Measurements from ENCODE around the gene ITPR1.

The ITPR1 gene

DNA sequence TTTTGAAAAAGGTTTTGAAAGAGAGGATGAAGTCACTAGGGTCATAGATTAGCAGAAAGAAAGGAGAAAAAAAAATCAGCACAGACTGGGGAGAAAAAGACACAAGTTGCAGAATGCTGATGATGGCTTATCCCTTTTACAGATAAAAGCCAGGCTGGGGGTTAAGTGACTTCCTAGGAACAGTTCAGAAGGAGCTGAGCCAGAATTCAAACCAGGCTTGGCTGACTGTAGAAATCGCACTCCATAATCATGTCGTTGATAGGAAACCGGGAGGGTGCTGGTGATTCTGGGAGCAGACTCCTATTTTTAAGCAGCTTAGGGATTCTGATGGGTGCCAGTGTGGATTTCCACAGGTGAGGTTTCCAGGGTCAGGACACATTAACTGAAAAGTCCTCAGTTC is 326.6 kb downstream of the ITPR1 start:
- no peak for DNase-seq

DNA sequence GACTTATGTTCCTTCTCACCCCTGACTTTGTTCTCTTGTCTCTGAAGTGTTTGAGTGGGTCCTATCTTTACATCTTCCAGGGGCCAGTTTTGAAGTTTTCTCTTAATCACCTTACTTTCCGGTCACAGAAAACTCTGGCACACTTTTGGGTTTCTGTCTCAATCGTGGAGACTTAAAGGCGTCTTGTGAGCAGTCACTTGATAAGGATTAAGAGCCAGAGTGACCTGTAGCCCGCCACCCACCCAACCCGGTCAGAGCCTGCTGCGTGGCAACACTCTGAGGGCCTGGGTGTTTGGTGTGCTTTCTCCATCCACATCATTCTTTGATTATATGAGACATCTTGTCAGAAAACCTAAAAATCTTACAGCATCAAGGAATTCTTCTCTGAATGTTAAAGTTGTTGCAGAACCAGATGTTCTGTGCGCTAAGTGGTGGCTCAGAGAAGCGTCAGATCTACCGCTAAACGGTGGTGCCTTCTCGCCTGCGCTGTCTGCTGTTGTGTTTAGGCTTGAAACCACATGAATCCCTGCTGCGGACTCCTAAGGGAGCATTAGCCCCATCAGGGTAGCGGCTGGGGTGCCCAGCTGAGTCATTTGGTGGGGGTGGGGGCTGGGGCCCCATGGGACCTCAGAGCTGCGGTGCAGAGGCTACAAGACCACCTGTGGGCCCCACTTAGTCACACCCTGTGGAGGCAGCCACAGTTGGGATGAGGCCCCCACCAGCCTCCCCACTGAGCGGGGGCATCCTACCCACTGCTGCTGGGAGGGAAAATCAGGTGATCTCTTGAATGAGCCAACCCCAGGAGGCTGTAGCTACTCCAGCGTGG is 327.4 kb downstream of the ITPR1 start:
- DNase-seq: peak; percentile 56

DNA sequence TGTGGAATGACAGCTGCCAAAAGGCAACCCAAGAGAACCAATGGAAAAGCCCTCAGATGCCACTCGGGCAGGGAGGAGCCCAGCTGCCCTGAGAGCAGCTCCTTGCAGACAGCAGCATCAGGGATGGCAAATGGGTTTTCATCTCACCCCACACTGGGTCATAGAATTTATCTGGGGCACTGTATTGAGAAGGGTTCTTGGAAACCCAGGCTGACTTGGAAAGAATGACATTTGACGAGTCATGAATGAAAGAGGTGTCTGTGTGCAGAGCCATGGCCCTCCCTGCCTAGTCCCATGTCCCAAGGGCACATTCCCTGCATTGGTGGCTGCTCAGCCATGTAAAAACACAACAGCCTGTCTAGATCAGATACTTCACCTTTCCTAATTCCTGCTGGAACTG is 328.2 kb downstream of the ITPR1 start:
- peak; percentile 45 for DNase-seq

DNA sequence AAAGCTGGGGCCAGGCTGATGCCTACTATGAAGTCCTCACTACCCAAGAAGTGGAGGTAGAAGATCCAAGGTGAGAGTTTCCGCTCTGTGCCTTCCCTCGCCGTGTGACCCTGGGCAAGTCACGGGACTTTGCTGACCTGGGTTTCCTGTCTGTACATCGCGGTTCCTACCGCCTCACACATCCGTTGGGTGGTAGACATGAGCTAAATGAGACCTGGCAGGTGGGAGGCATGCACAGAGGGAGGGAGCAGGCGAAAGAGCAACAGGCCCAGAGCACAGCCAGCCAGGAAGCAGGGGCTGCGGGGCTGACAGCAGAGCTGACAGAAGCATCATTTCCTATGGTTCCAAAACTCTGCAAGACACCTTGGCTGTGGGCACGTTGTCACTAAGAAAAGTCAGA is 328.8 kb downstream of the ITPR1 start:
- peak; percentile 81 for DNase-seq

DNA sequence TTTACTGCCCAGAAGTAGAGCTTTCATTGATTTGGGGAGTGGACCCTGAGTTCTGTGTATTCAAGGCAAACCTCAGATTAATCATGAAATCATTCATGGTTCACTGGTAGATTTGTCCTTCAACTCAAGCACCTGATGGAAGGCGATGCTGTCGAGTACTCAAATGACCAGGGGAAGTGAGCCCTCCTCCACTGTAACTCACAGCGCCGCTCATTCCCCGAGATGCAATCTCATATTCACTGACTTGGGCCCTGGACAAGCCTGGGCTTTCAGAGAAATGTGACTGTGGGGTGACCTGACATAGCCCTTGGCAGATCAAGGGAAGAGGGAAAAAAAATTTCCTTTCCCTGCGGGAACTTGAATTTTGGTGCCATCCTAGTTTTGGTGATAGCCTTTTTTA is 329.4 kb downstream of the ITPR1 start:
- DNase-seq: no peak

DNA sequence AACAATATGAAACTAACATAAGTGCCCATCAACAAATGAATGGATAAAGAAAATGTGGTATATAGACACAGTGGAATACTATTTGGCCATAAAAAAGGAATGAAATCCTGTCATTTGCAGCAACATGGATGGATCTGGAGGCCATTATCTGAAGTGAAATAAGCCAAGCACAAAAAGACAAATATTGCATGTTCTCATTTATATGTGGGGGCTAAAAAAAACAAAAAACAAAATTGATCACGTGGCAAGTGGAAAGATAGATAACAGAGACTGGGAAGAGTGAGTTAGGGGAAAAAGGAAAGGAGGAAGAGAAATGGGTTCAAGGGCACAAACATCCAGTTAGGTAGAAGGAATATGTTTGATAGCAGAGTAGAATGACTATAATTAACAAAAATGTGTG is 330.2 kb downstream of the ITPR1 start:
- no peak for DNase-seq

DNA sequence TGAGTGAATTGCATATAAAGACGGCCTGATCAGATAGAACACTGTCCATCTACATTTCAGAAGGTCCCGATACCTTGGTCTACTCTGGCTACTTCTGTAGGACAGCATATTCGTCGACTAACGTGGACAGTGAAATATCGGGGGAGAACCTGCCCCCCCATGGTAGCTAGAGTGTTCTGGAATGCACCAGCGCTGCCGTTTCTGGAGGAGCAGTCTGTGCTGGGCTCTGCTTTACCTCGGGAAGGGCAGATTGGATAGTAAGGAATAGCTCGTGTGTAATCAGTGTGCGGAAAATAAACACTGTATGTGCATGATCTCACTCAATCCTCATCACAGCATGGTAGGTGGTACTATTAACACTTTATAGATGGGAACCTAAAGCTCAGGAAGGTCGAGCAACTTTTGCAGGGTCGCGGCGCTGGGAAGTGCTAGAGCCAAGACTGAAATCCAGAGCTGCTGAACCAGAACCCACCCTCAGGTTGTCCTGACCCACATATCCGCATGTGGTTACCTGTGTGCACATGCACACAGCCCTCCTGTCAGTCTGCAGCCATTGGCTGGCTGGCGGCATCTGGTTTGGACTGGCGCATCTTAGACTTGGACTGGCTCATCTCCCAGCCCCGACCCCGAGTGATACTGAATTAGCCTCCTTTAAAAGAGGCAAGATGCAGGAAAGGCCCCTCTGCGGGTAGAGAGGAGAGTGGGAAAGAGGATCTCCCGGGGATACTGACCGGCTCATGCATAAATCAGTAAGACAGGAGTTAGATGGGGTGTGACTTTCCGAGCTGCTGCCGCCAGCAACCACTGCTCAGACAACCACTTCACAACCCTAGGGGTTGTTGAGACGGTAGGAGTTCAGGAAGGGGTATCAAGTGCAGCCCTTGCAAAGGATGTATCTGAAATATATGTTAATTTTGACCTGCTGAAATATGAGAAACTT is 331.1 kb downstream of the ITPR1 start:
- no peak for DNase-seq

DNA sequence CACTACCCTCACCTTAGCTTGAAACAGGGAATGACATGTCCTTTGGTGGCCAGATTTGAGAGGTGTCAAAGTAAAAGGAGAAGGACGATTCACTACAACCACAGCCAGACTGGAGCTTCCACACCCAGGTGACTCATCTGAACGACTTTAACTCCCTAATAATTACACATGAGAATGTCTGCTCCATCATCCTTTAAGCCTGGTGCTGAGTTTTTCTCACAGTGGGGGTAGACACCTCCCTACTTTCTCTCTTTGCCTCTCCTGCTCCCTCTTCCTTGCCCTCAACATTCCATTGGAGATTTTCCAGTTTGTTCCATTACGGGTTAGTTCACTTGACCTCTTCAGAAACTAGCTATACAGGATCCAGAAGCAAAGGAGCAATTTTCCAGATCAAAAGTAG is 331.8 kb downstream of the ITPR1 start:
- DNase-seq: no peak

DNA sequence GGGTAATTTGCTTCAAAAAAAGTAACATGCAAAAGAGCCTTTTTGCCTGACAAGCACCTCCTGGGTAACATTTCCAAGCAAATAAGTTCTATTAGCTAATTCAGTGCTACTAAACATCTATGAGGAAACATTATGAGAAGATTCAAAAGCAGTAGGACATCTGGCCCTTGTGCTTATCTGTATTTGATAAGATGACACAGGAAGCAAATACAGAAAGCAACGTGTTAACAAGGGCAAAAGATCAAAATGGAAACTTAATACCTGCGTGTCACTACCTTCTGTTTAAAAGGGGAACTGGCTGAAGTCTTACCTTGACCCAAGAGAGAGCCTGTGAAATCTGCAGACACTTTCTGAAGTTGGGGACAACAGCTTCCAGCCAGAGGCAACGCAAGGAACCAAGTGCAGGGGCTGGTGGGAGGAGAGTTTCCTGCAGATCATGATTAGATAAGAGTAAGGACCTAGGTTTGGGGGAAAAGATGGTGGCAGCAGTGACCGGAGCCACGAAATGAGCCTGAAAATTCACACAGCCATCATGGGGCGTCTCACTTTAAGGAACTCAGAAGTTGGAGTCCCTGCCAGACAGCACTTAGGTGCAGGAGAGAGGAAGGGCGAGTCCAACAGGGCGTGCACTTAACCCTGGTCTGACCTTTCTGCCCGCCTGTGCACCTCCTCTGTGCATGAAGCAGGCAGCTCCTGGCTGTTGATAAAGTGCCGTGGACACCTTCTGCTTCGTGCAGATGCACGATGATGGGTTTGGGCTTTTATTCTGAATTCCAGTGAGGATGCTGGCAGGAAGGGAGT is 332.5 kb downstream of the ITPR1 start:
- DNase-seq: peak; percentile 44

DNA sequence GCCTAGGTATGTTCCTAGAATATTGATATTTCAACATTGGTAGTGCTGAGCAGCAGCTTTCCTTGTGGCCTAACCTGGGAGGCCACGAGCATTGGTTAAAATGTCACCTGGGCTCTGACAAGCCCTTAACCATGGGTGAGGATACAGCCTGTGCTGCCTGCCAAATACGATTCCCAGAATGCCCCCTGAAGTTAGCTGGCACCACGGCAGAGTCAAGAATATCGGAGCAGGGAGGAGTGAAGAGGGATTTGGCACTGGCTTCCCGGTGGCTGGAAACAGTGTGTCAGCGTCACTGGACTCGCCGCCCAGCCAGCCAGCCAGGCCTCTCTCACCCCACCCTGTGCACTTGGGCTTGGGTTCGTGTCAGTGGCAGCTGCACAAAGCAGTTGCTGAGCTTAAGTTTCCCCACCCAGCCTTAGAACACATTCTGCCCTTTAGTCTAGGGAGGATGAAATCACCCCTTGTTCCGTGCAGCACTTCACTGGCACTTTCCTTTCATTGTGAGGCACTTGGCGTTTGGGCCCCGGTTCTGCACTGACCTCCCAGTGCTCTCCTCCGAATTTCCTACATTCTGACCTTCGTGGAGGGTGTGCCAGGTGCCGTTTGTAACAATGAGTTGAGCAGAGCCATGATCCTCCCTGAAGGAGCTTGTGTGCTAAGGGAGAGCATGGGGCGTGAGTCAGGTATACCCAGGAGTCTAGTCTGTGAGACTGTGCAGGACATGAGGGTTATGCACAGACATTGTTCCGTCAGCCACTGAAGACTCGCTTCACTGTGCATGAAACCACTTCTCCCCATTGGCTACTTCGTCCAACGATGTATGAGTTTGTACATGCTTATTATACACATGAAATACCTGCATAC is 333.3 kb downstream of the ITPR1 start:
- DNase-seq: no peak

DNA sequence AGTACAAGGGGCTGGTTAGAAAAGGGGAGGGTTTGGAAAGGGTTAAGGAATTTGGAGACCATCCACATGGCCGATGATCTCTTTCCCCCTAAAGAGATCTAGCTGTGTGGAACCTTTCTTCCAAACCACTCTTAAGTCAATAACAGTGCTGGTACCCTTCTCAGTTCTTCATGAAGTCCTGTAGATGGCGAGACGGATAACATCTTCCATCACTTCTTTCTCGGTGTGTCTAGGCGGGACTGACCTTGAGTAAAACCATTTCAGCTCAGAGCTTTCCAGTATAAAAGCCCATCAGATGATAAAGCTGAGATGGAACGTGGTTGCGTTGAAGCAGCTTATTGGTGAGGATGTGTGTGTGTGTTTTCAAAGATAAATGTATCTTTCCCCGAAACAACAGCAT is 334.6 kb downstream of the ITPR1 start:
- no peak for DNase-seq

DNA sequence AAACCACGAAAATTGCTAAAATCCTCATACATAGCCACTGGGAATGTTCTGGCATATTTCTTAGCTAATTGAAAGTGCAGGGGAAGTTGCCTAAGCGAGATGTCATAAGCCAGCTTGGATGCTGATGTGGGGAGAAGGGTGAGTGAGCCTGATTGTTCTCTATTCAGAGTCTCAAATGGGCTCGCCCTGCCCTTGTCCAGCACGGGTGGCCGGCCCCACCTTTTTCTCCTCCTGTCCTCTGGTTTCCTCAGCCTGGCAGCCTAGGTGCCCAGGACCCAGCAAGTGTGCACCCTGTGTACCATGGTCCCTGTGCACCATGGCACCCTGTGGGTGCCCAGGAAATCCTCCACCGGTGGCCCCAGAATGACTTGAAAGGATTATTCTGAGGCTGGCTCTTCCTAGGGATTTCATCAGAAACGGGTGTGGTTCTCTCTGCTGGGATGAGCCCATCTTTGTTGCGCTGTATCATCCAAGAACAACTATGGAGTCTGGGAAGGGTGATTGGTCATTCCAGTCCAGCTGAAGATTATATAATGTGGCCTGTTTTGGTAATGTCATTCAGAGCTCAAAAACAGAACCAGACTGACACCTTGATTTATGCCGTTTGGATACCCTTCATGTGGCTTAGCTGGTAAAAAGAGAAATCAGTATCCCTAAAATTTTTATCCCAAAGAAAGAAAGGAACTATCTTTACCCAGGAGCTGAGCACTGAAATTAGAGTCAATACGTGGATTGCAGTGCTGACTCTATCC is 335.3 kb downstream of the ITPR1 start:
- no peak for DNase-seq

DNA sequence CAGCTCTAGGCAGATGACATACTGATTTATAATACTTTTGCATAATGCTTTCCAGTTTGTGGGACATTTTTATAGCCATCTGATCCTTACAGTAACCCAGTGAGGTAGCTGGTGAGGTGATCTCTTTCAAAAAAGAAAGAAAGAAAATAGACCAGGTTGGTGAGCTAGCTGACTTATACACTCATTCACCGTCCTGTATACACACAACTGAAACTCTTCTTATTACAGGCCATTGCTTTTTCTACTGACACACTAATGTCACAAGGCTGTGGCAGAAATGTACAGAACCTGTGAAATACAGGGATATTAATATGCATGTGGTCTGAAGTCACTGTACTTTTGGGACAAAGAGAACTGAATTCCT is 335.9 kb downstream of the ITPR1 start:
- no peak for DNase-seq

DNA sequence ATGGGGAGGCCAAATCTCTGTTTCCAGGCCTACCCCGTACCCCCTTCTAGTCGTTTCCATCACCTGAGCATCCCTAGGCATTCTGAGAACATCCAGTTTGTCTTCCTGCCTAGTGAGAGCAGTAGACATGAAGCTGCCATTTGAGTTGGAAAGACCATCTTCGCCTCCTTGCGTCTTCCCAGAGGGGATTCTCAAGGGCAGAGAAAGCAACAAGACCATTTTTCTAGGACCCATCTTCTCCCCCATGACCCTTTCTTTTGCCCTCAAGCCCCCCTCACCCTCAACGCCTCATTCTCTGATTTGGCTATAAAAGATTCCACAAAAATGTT is 337.4 kb downstream of the ITPR1 start:
- no peak for DNase-seq

DNA sequence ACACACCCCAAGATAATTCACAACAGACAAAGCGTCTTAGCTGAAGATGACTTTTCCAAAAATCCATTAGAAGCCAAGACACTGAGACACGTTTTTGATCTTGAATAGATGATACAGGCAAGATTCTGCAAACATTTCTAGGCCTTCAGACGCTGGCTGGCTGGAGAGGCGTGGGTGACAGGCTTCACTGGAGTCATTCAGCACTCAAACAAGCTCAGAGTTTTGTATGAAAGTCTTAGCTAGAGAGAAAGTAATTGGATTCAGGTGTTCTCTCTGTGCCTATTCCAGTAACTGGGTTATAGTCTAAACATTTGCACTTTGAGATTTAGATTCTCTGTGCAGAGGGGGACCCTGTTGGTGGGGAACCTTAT is 338.4 kb downstream of the ITPR1 start:
- DNase-seq: peak; percentile 53

DNA sequence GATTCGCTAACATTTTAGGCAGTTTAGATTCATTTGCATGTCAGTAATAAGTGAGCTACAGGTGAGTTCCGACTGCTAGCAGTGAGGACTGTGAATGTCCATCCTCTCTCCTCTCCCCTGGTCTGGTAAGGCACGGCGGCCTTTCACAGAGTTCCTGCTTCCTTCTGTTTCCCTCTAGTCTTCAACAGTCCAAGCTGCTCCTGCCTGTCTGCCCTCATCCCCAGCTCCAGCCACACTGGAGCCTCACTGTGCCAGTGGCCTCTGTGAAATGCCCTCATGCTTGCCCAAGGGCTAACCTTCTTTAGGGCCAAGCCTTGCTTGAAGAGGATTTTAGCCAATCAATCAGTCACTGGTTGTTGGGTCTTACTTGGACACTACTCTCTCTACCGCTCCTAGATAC is 340.3 kb downstream of the ITPR1 start:
- no peak for DNase-seq

DNA sequence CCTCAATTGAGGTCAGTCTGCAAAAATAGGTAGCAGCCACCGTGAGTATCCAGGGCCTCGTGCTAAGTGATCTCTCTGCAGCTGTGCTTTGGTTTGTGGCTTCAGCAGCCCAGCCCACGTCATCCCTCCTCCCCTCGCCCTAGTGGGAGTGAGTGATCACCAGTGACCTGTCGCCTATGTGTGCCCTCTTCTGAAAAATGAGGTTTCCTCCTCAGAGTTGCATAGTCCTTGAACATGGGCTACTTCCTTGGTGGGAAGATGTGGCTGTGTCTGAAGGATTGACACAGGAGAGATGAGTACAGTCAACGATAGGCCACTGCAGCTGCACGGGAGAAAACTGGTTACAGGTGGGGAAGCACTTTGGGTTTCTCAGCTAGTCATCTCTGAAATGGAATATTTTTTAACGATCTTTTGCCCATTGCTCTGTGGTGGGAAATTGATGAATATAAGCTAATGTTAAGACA is 341.3 kb downstream of the ITPR1 start:
- peak; percentile 86 for DNase-seq

DNA sequence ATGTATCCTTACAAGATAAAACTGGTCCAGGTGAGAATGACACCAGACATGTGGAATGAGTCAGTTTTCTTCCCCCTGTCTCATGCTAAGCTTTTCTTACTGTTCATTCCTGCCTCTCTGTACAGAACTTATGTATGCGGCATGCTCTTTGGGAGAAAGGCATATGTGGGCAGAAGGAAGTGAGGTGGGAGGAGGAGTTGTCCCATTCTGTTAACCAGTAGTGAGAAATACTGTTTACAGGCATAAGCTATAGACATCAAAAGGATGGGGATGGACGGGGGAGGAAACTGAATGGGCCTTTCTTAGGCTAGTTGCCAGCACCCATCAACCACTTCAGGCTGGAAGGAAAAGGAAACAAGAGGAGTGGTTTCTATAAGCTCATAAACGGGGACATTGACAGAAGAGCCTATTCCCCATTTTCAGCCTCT is 342.5 kb downstream of the ITPR1 start:
- DNase-seq: peak; percentile 49

DNA sequence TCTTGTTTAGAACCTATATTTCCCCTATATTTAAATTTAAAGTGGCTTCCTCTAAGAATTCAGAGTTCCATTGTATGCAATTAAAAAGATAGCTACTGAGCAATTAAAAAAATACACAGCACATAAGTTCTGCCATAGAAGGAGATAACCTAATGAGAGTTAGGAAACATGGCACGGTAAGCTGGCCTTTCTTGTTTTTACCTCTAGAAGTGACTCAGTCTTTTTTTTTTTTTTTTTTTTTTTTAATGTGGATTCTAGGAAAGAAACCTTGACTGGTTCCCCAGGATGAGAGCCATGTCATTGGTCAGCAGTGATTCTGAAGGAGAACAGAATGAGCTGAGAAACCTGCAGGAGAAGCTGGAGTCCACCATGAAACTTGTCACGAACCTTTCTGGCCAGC is 343.4 kb downstream of the ITPR1 start:
- no peak for DNase-seq

DNA sequence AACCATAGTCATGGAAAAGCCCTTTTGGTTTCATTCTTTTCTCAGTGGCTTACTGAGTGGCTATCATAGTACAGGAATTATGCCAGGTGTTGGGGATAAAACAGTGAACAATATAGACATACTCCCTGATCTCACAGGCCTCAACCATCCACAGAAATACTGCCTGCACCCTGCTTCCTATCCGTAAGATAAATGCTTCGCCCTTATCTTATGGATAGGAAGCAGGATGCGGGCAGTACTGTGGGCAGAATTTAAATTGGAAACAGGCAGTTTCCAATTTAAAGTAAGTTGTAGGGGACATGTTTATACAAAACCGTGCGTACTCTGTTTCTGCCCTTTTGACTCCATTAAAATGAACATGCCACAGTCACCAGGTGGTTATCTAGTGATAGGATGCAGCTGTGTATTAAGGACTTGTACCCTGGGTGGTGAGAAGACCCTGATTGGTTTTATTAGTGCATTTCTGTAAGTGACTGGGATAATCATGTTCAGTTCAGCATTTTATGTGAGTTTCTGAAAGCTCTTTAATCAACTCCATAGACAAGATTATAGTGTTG is 344.3 kb downstream of the ITPR1 start:
- no peak for DNase-seq

DNA sequence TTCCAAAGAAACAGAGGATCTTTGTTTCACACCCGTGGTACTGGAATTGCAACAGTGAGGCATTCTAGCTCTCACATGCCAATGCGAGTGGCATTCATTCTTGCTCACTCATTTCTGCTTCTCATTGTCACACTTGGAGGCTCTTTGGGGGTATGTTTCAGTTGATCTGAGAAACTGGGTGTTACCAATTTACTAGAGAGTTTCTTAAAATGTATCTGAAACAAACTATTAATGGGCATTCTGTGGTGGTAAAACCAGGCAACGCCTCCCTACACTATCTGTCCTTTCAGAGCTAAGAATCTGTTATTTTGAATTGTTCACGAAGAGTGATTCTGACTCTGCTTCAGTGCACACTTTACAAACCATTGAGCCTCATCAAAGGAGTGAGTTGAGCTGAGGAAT is 345.5 kb downstream of the ITPR1 start:
- DNase-seq: no peak

All from stimulated activated CD4-positive, alpha-beta T cell treated with anti-CD3 and anti-CD28 coated beads, Interleukin-15, amount 100 ng/mL, for 24 hours (primary cell).